ENCODE measurements around the gene NFIC.
A peak's percentile ranks its signal among the peaks of the same experiment; 100 is the strongest.
"Not testable (repeated sequence)": the region's sequence is repeated elsewhere in the genome, so short reads cannot be mapped to it uniquely, and the experiment has no call there.

NFIC gene

GRCh38 chr19:3338541-3339181 lies 27.7 kb upstream of the NFIC start:
- no peak for DNase-seq

DNA sequence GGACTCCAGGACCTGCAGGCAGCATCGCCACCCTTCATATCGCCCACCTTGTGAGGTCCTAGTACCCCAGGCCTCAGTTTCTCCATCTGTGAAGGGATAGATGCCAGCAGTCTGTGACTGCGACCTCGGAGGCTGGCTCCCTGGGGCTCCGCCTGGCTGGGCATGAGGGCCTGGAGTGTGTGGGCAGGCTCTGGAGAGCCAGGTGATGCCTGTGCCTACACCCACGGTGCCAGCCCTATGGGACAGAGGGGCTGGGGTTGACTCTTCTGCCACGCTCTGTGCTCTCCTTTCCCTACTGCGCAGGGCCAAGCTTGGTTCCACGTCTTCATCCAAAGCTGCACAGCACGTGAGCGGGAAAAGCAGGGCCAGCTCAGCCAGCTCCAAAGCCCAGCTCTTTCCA lies 26.0 kb upstream of the NFIC start:
- DNase-seq, result no peak

DNA sequence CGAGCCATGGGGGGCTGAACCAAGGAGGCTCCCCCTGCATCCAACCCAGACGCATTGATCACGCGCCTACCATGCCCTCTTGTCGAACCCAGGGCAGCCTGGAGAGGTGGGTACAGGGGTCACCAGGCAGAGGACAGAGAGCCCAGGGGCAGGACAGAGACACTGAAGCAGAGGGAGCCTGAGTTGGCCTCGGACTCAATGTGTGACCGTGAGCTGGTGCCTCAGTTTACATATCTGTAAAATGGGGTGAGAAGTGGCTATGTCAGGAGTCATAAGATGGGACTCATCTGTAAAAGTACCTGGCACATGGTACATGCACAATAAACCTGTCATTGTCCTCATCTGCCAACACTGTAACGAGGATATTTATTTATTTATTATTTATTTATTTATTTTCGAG lies 24.1 kb upstream of the NFIC start:
- no peak for DNase-seq

DNA sequence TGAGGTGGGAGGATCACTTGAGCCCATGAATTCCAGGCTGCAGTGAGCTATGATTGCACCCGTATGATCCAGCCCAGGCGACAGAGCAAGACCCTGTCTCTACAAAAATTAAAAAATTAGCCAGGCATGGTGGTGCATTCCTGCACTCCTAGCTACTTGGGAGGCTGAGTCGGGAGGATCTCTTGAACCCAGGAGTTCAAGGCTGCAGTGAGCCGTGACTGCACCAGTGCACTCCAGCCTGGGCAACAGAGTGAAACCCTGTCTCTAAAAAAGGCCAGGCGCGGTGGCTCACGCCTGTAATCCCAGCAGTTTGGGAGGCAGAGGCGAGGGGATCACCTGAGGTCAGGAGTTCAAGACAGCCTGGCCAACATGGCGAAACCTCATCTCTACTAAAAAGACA lies 23.4 kb upstream of the NFIC start:
- DNase-seq, result not testable (repeated sequence)

GRCh38 chr19:3343619-3344502 lies 22.5 kb upstream of the NFIC start:
- DNase-seq, result peak; percentile 24 to 54

- no peak for DNase-seq
Observed at GRCh38 chr19:3344608-3345598, 21.5 kb upstream of the NFIC start.

DNA sequence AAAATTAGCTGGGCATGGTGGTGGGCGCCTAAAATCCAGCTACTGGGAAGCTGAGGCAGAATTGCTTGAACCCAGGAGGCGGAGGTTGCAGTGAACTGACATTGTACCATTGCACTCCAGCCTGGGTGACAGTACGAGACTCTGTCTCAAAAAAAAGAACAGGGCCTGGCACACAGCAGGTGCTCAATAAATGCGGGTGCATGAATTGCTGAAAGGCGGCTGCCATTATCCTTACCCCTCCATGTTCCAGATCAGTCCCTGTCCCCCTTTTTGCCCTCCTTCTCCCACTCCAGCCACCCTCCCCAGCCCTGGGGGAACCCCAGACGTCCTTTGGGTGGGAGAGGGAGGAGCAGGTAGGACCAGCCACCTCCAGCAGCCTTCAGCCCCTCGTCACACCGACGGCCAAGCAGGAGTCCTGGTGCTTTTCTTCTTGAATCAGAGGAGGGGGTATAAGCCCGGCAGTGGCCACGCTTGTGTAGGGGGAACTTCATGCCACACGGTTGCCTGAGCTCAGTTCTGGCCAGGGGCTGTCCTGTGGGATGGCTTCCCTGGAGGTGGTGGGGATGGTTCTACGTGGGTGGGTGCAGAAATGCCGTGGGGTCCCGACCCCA lies 20.4 kb upstream of the NFIC start:
- no peak for DNase-seq

DNA sequence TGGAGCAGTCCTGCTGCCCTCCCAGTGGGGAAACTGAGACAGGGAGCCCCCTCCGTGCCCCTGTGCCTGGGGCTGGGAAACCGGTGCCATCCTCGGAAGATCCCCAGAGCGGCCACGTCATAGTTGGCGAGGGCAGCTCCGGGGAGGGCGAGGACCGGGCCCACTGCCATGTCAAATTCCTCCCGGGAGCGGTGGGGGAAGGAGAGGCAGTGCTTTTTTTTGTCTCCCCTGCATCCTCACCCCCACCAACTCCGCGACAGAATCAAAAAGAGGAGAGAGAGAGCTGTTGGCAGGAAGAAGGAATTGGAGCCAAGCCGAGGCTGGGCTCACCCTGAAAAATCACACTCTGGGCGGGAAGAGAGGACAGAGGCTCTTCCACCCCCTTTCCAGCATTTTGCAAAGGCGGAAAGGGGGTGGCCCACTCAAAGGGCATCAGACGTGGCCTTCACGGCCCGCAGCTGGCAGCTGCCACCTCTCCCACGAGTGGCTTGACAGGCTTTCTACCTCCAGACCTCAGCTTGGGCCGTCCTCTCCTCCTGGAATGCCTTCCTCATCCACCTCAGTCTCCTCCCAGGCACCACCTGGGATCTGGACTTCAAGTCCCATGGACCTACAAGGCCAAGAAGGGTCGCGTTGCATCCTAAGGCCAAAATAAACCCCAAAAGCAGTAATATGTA lies 19.6 kb upstream of the NFIC start:
- DNase-seq, result no peak

GRCh38 chr19:3348042-3348441 lies 18.3 kb upstream of the NFIC start:
- DNase-seq, result no peak

GRCh38 chr19:3348469-3348868 lies 17.9 kb upstream of the NFIC start:
- not testable (repeated sequence) for DNase-seq

DNA sequence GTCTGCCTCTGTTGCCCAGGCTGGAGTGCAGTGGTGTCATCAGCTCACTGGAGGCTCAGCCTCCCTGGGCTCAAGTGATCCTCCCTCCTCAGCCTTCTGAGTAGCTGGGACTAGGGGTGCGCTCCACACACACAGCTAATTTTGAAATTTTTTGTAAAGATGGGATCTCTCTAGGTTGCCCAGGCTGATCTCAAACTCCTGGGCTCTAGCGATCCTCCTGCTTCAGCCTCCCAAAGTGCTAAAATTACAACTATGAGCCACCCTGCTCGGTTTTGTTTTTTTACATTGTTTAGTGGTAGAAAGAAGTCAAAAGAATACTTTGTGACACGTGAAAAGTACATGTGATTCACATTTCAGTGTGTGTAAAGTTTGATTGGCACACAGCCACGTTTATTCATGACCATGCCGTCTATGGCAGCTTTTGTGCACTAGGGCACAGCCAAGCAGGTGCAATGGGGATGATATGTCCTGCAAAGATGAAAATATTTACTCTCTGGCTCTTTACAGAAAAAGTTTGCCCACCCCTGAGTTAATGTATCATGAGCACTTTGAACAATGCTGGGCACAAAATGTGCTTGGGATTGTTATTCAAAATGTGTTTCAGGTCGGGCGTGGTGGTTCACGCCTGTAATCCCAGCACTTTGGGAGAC lies 16.2 kb upstream of the NFIC start:
- no peak for DNase-seq

- no peak for DNase-seq
Observed at GRCh38 chr19:3351702-3352447, 14.5 kb upstream of the NFIC start.

DNA sequence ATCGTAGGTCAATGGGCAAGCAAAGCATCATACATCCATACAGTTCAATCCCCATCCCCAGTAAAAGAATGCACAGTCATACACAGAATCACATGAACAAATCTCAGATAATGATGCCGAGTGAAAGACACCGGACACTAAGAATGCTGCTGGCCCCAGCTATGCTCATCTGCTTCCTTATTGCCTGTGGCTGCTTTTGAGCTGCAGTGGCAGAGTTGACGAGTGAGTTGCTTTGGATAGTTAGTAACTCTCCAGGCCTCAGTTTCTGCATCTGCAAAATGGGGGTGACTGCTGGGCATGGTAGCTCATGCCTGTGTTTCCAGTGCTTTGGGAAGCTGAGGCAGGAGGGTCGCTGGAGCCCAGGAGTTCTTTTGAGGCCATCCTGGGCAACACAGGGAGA lies 12.9 kb upstream of the NFIC start:
- no peak for DNase-seq

DNA sequence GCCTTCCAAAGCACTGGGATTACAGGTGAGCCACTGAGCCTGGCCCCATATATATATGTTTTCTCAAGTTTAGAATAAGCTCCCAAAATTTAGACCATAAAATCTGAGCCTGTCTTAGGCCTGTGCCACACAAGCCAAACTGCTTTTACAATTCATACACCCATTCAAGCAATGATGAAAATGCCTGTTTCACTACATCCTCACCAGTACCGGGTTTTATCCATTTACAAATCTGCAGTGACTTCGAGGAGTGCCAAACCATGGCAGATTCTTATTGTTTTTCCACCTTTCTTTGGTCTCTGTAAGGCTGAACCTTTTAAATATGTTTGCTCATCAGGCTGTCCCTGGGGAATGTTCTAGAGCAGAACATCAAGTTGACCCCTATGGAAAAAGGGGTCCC lies 9.6 kb upstream of the NFIC start:
- DNase-seq, result no peak

- no peak for DNase-seq
Observed at GRCh38 chr19:3357271-3357991, 9.0 kb upstream of the NFIC start.

DNA sequence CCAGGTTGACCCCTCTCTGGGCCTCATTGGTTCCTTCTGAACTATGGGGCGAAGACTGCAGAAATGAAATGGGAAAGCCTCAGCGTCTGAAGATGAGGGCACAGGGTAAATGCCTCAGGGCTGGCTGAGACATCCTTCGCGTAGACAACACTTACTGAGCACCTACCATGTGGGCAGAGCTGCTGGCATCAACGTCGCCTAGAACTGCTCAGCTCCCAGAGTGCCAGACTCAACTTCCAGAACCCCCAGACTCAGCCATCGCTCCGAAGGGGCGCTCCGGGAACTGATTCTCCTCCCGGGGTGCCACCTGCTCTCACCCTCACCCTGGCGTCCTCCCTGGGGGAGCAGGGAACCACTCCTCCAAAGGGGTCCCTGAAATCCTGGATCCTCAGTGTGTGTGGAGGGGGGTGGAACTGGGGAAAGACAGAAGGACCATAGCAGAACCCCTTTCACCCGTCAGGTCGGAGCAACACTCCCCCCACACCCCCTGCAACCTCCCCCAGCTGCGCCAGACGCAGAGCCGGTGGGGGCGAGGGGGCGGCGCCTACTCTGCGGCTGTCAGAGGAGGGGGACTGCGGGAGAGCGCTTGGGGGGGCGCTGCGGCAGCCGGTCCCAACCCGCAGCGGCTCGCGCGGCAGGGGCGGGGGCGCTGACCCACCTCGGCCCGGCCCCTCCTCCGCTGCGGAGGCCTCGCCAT lies 8.2 kb upstream of the NFIC start:
- no peak for DNase-seq

GRCh38 chr19:3358689-3359014 lies 7.7 kb upstream of the NFIC start:
- no peak for DNase-seq

GRCh38 chr19:3359015-3359918 lies 7.1 kb upstream of the NFIC start:
- DNase-seq, result peak in 1 of 2 experiments; percentile 54
